PFSK-1 (cell line): Measurements from ENCODE around the gene MRPL27.

Source experiments
- POLR2AphosphoS5 ChIP-seq: IDR thresholded peaks from 2 replicates; pipeline ENCODE4 v1.6.1; 2012; ENCODE audit warnings: low read depth, mild to moderate bottlenecking, control low read depth, low read length, moderate library complexity
- REST ChIP-seq, 2 experiments: IDR thresholded peaks; 2 replicates each; pipeline versions ENCODE4 v1.6.1 to v1.8.0; 2011 to 2012; ENCODE audit warnings: low read depth in 2 of 2, low read length in 2 of 2, control low read depth in 1 of 2, inconsistent platforms in 1 of 2, mild to moderate bottlenecking in 1 of 2, moderate library complexity in 1 of 2; ENCODE audit not compliant: insufficient read depth in 1 of 2
- SIN3A ChIP-seq: IDR thresholded peaks from 2 replicates; pipeline ENCODE4 v1.6.1; 2012; ENCODE audit warnings: mild to moderate bottlenecking, low read length, moderate library complexity, borderline replicate concordance; ENCODE audit not compliant: insufficient read depth
- TAF1 ChIP-seq: IDR thresholded peaks from 2 replicates; pipeline ENCODE4 v1.6.1; 2012; ENCODE audit warnings: low read length, control low read depth, borderline replicate concordance; ENCODE audit not compliant: insufficient read depth

DNA sequence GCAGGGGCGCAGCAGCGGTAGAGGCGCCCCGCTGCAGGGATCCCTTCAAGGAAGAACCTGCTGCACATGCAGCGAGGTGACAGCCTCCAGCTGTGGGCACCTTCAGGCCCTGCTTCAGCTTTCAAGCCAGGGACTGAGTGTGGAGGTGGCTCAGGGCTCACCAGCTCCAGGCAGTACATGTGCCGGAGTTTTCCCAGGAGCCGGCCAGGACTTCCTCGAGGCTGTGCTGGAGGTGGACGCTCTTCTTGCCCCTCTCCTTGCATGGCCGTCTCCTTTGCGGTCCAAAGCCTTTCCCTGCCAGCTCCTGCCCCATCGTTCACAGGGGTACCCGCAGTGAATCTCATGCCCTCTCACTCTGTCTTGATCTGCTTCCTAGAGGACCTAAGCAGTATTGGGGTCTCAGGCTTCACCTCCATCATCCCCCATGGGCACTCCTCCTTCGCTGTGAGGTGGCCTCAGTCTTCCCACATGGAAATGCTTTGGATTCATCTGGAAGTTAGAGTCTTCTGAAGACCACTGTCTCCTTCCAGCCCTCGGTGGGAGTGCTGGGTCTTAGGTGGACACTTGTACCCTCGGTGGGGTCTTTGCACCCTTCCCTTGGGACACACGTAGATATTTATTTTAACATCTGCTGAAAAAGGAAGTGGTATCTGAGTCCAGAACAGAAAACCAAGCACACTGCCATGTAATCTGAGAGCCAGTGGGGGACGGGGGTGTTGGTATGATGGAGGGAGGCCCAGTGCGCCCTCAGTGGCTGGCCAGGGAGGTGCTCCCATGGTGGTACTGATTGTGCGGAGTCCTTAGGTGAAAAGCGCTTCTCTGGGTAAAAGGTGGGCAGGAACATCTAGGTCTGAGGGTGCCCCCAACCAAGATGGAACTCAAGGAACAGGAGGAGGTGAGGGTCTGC lies 20.0 kb downstream of the MRPL27 start:
- TF ChIP-seq REST (IDR thresholded peaks at IDR 0.05; ENCODE audit: insufficient read depth in 1 of 2, low read depth in 2 of 2, low read length in 2 of 2) (no peak), POLR2AphosphoS5 (no peak), SIN3A (no peak), TAF1 (no peak)
